Esophagus muscularis mucosa (tissue), 4 donors: ENCODE data around the gene LPCAT2. TPM values are rescaled to one million over a fixed set of nuclear protein-coding genes. Genes with fewer than 3 reads are reported as not detected.

Experiments
- DNase-seq: peaks from one replicate; pipeline ENCODE4 v3.0.0-alpha.2; 2017; ENCODE audit errors: extremely low spot score
- H3K27ac ChIP-seq, 4 donors: fragments of 200-600 bp; sonication (generic); replicated peaks in 1 of 4; 1 replicate in 3 of 4; 2 replicates in 1 of 4; pipeline ENCODE4 v1.5.1; 2016 to 2019; ENCODE audit warnings: mild to moderate bottlenecking in 1 of 4
- H3K27me3 ChIP-seq, 4 donors: fragments of 200-600 bp; sonication (generic); one replicate each; pipeline versions ENCODE4 v1.5.1 to v1.6.0; 2016 to 2019
- H3K36me3 ChIP-seq, 4 donors: fragments of 200-600 bp; sonication (generic); one replicate each; pipeline ENCODE4 v1.5.1; 2016 to 2019
- H3K4me1 ChIP-seq, 4 donors: fragments of 200-600 bp; sonication (generic); one replicate each; pipeline ENCODE4 v1.5.1; 2016 to 2019
- H3K4me3 ChIP-seq, 4 donors: fragments of 200-600 bp; sonication (generic); 1 replicate in 2 of 4; 2 replicates in 2 of 4; pipeline ENCODE4 v1.5.1; 2016 to 2019; ENCODE audit warnings: mild to moderate bottlenecking in 4 of 4, moderate library complexity in 1 of 4
- H3K9me3 ChIP-seq, 4 donors: fragments of 200-600 bp; sonication (generic); 1 replicate in 3 of 4; 2 replicates in 1 of 4; pipeline ENCODE4 v1.5.1; 2016 to 2019
- EP300 ChIP-seq: sonication (generic); formaldehyde crosslinking; IDR thresholded peaks from one replicate; pipeline ENCODE4 v1.6.1; 2017; ENCODE audit warnings: antibody characterized with exemption
- POLR2A ChIP-seq: fragments of 450-650 bp; IDR thresholded peaks from one replicate; pipeline ENCODE4 v1.6.1; 2017; ENCODE audit warnings: antibody characterized with exemption, moderate library complexity, mild to moderate bottlenecking, low read depth
- POLR2AphosphoS5 ChIP-seq, 2 donors: sonication (generic); formaldehyde crosslinking; IDR thresholded peaks; one replicate each; pipeline ENCODE4 v1.6.1; 2017; ENCODE audit warnings: antibody characterized with exemption in 2 of 2
- WGBS: methylation state at CpG from one replicate; pipeline ENCODE4 v1.1.5; 2018; 5-methylcytosine and 5-hydroxymethylcytosine counted together
- intact Hi-C: fragments of 100-400 bp; cut with DNase I; formaldehyde crosslinking; loops from one replicate; pipeline ENCODE4 v1.15.1; 2023
- total RNA-seq, 4 donors: library from RNA; depleted of rRNA; stranded (reverse); fragments of >200 nt; gene quantifications; one replicate each; pipeline versions ENCODE4 v1.1.0 to v1.2.1, GENCODE V29; 2016
- TF ChIP-seq, protein P1 (sequence below), 3 experiments: fragments of 200-600 bp in 2 of 3; fragments of 450-650 bp in 1 of 3; sonication (generic) in 2 of 3; IDR thresholded peaks; one replicate each; pipeline ENCODE4 v1.5.1; 2017 to 2019; ENCODE audit warnings: antibody characterized with exemption in 3 of 3, mild to moderate bottlenecking in 2 of 3, moderate library complexity in 1 of 3

Gene LPCAT2
- total RNA-seq, 4 donors from 2014 or later: 9.6 to 12.9 (median 12.0) TPM

DNA sequence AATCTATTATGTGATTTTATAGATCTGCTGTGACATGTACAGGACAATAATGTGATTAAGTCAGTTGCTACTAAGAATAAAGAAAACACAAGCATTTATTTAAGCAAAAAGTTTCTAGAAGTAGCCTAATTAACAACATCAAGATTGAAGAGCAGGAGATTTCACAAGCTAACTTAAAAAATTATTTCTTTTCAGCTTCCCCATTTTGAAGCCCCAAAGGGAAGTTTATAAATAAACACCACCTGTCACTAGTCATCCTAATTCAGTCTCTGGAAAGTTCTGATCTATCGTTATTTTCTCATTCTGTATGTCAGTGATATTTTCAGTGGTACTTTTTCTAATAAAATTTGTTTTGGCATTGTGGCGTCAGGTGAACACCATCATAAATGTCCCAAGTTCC is 65.9 kb downstream of the LPCAT2 start:
- Histone ChIP-seq H3K27ac (no peak overlapping the region), H3K36me3 (peaks cover 0 to 9% (median 0%) of the 10 kb centered on the region in 4 donors), H3K9me3 (no peaks in the 10 kb centered on the region), H3K4me3 (no peak overlapping the region), H3K27me3 (no peaks in the 10 kb centered on the region), H3K4me1 (peaks cover 0 to 10% (median 5%) of the 10 kb centered on the region in 4 donors)
- WGBS: 71% methylated on average over 2 of the region's 2 CpGs
- intact Hi-C loops: no loop called here
- DNase-seq: no peak
- TF ChIP-seq POLR2AphosphoS5 (IDR thresholded peaks at IDR 0.05): no peak
- TF ChIP-seq, protein P1, sequence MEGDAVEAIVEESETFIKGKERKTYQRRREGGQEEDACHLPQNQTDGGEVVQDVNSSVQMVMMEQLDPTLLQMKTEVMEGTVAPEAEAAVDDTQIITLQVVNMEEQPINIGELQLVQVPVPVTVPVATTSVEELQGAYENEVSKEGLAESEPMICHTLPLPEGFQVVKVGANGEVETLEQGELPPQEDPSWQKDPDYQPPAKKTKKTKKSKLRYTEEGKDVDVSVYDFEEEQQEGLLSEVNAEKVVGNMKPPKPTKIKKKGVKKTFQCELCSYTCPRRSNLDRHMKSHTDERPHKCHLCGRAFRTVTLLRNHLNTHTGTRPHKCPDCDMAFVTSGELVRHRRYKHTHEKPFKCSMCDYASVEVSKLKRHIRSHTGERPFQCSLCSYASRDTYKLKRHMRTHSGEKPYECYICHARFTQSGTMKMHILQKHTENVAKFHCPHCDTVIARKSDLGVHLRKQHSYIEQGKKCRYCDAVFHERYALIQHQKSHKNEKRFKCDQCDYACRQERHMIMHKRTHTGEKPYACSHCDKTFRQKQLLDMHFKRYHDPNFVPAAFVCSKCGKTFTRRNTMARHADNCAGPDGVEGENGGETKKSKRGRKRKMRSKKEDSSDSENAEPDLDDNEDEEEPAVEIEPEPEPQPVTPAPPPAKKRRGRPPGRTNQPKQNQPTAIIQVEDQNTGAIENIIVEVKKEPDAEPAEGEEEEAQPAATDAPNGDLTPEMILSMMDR (IDR thresholded peaks at IDR 0.05): no peak
- no peak for TF ChIP-seq POLR2A
- no peak for TF ChIP-seq EP300

DNA sequence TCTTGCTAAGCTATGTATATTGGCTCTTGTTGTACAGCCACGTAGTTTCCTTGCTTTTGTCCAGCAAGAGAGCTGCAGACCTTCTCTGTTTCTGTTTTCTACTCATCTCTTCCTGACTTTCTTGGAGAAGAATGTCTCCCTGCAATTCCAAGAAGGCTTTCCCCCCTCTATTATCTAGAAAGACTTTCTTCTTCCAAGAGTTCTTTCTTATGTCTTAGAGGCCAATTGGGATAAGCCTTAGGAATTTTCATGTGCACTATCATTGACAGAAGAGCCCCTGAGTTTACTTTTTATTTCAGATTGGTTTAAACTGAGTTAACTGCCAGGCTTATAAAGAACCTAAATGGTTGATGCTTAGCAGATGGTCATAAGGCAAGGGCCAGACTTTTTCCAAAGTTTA is 66.6 kb downstream of the LPCAT2 start:
- Histone ChIP-seq H3K9me3 (no peaks in the 10 kb centered on the region), H3K27ac (no peak overlapping the region), H3K36me3 (peaks cover 0 to 9% (median under 1%) of the 10 kb centered on the region in 4 donors), H3K27me3 (no peaks in the 10 kb centered on the region), H3K4me1 (peaks cover 0 to 5% (median 3%) of the 10 kb centered on the region in 4 donors), H3K4me3 (no peak overlapping the region)
- 64% methylated on average over 1 of the region's 1 CpG for WGBS
- TF ChIP-seq POLR2AphosphoS5 (IDR thresholded peaks at IDR 0.05) (no peak), POLR2A (no peak), EP300 (no peak)
- TF ChIP-seq, protein P1 (IDR thresholded peaks at IDR 0.05): no peak
- intact Hi-C loops: no loop called here
- no peak for DNase-seq

DNA sequence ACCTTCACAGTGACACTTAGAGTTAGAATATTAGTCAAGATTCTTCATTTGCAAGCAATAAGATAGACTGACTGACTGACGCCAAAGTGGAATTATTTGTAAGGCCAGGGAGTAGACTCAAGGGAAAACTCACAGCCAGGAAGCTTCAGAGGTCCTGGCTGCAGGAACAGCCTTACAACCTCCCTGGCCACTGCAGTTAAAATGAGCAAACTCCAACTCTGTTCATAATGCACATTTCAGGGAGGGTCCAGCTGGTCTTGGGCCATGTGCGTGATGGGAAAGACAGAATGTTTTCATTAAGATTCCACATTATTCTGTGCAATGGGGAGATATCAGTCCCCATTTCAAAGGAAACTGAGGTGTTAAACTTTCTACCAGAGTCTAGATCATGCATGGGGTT is 67.5 kb downstream of the LPCAT2 start:
- TF ChIP-seq, protein P1 (IDR thresholded peaks at IDR 0.05): no peak
- no peak for TF ChIP-seq POLR2AphosphoS5 (IDR thresholded peaks at IDR 0.05)
- Histone ChIP-seq H3K36me3 (peaks cover 0 to 15% (median 2%) of the 10 kb centered on the region in 4 donors), H3K4me3 (no peak overlapping the region), H3K4me1 (peaks cover 0 to 5% (median 2%) of the 10 kb centered on the region in 4 donors), H3K27me3 (no peaks in the 10 kb centered on the region), H3K27ac (no peak overlapping the region), H3K9me3 (no peaks in the 10 kb centered on the region)
- DNase-seq: no peak
- 73% methylated on average over 2 of the region's 2 CpGs for WGBS
- intact Hi-C loops: no loop called here

DNA sequence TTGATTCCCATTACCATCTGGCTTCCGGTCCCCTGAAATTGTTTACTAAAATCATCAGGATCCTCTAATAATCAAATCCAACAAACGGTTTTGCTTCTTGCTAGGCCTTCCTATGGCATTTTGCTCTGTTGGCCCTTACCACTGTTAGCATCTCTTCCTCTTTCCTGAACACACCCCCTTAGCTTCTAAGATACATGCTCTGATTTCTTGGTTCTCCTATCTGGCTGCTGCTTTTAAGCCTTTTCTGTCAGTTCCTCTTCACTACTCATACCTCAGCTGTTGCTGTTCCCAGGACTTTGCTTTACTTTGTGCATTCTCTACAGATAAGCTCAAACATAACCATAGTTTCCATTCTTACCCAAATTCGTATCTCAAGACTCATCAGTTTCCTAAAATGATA is 69.0 kb downstream of the LPCAT2 start:
- intact Hi-C loops: no loop called here
- Histone ChIP-seq H3K27ac (no peak overlapping the region), H3K4me1 (peaks cover 0 to 5% (median 2%) of the 10 kb centered on the region in 4 donors), H3K36me3 (peaks cover 0 to 15% (median 2%) of the 10 kb centered on the region in 4 donors), H3K9me3 (no peaks in the 10 kb centered on the region), H3K4me3 (no peak overlapping the region), H3K27me3 (no peaks in the 10 kb centered on the region)
- WGBS: 82% methylated on average over 3 of the region's 3 CpGs
- DNase-seq: no peak
- TF ChIP-seq POLR2A (no peak), EP300 (no peak), POLR2AphosphoS5 (IDR thresholded peaks at IDR 0.05) (no peak)
- TF ChIP-seq, protein P1 (IDR thresholded peaks at IDR 0.05): no peak

DNA sequence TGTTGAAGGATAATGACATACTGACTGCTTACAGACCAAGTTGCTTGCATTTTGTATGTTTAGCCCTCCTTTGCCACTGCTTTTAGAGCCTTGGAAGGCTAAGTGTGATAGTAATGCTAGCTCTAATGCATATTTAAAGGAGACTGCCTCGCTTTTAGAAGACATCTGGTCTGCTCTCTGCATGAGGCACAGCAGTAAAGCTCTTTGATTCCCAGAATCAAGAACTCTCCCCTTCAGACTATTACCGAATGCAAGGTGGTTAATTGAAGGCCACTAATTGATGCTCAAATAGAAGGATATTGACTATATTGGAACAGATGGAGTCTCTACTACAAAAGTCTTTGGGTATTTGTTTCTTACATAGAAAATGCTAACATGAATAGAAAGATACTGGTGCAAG is 76.8 kb downstream of the LPCAT2 start:
- Histone ChIP-seq H3K36me3 (peaks cover 0 to 4% (median under 1%) of the 10 kb centered on the region in 4 donors), H3K27me3 (no peaks in the 10 kb centered on the region), H3K27ac (no peak overlapping the region), H3K9me3 (no peaks in the 10 kb centered on the region), H3K4me1 (no peaks in the 10 kb centered on the region), H3K4me3 (no peak overlapping the region)
- TF ChIP-seq EP300 (no peak), POLR2A (no peak), POLR2AphosphoS5 (IDR thresholded peaks at IDR 0.05) (no peak)
- TF ChIP-seq, protein P1 (IDR thresholded peaks at IDR 0.05): no peak
- intact Hi-C loops: no loop called here
- DNase-seq: no peak
- 76% methylated on average over 2 of the region's 2 CpGs for WGBS
